Left colon (tissue), 2 donors: ENCODE results near the gene USP21. TPM values are rescaled to one million over a fixed set of nuclear protein-coding genes. Genes with fewer than 3 reads are reported as not detected.

Source experiments
- ATAC-seq: fragments of 200-7000 bp; cut with Tn5 transposase; one replicate; pipeline ENCODE4 v1.9.1; 2020; ENCODE audit warnings: mild to moderate bottlenecking, moderate library complexity
- DNase-seq, 2 donors: peaks; one replicate each; pipeline ENCODE4 v3.0.0-alpha.2; 2020
- intact Hi-C, 2 donors: fragments of 100-400 bp; cut with DNase I in 1 of 2; cut with micrococcal nuclease in 1 of 2; formaldehyde crosslinking; loops; one replicate each; pipeline versions ENCODE4 v1.11.2 to v1.14.0; 2022; cut with DNase I, micrococcal nuclease
- total RNA-seq, 2 donors: library from RNA; stranded (reverse); fragmentation: NEBNext Ultra II Directional; extraction: Animal tissue kit (Norgen Biotek cat#: 25700); gene quantifications; one replicate each; pipeline ENCODE4 v1.2.1, GENCODE V29; 2021
- donor health status: DM: no; HTN: no; CAD: no.
- donor health status: DM: yes; HTN: yes; CAD: no.

Gene USP21
- total RNA-seq, 2 donors from 2014 or later, result 19.7 to 24.0 TPM

GRCh38 chr1:161131523-161132409 lies 27.5 kb upstream of the USP21 start:
- ATAC-seq (no peak), DNase-seq (no peak)
- intact Hi-C loops, result no loop called here

- intact Hi-C loops, result no loop called here
- ATAC-seq (peak; percentile 88), DNase-seq (peak; percentile 91 to 96)
Measured at GRCh38 chr1:161132410-161133219, 26.7 kb upstream of the USP21 start, which contains the start of gene DEDD. Gene DEDD (minus strand): TSS chr1:161132667. CDS start chr1:161124462, 8,205 bp downstream.

GRCh38 chr1:161133220-161133740 lies 26.0 kb upstream of the USP21 start:
- ATAC-seq (peak; percentile 12), DNase-seq (no peak)

GRCh38 chr1:161137881-161138280 lies 21.4 kb upstream of the USP21 start:
- intact Hi-C loops, result no loop called here
- DNase-seq, result no peak
- no peak for ATAC-seq

More at GRCh38 chr1:161133220-161133740, 26.0 kb upstream of the USP21 start:
- intact Hi-C loops, result no loop called here

GRCh38 chr1:161138431-161138830 lies 20.9 kb upstream of the USP21 start:
- ATAC-seq, result no peak
- no peak for DNase-seq
- intact Hi-C loops, result no loop called here

GRCh38 chr1:161139766-161140165 lies 19.5 kb upstream of the USP21 start:
- intact Hi-C loops, result no loop called here
- DNase-seq, result peak in 1 of 2 donors; percentile 52
- peak; percentile 42 for ATAC-seq

GRCh38 chr1:161140755-161141400 lies 18.4 kb upstream of the USP21 start:
- ATAC-seq, result no peak
- intact Hi-C loops, result no loop called here
- DNase-seq, result no peak

GRCh38 chr1:161145832-161146231 lies 13.5 kb upstream of the USP21 start:
- intact Hi-C loops, result no loop called here
- no peak for DNase-seq
- ATAC-seq, result no peak

GRCh38 chr1:161153176-161153575 lies 6.1 kb upstream of the USP21 start:
- intact Hi-C loops, result no loop called here
- ATAC-seq (peak; percentile 5), DNase-seq (no peak)

GRCh38 chr1:161153682-161154337 lies 5.5 kb upstream of the USP21 start, which contains the start of gene UFC1:
Gene UFC1 (plus strand): TSS chr1:161153978. CDS start chr1:161153998, 20 bp downstream.
- ATAC-seq (peak; percentile 92), DNase-seq (peak; percentile 82)

GRCh38 chr1:161157867-161158266 lies 1.4 kb upstream of the USP21 start:
- intact Hi-C loops, result no loop called here
- ATAC-seq (no peak), DNase-seq (no peak)

More at GRCh38 chr1:161153682-161154337, 5.5 kb upstream of the USP21 start, which contains the start of gene UFC1:
- intact Hi-C loops, result no loop called here

GRCh38 chr1:161158316-161159010 lies 837 bp upstream of the USP21 start:
- intact Hi-C loops, result no loop called here
- ATAC-seq (no peak), DNase-seq (no peak)

GRCh38 chr1:161159913-161160243 lies 578 bp downstream of the USP21 start:
- no peak for ATAC-seq
- intact Hi-C loops, result no loop called here

GRCh38 chr1:161160671-161161145 lies 1.4 kb downstream of the USP21 start:
- intact Hi-C loops, result no loop called here
- DNase-seq (no peak), ATAC-seq (no peak)

More at GRCh38 chr1:161159913-161160243, 578 bp downstream of the USP21 start:
- no peak for DNase-seq

GRCh38 chr1:161161652-161162051 lies 2.4 kb downstream of the USP21 start:
- ATAC-seq (no peak), DNase-seq (no peak)
- intact Hi-C loops, result no loop called here

- intact Hi-C loops, result no loop called here
- ATAC-seq (no peak), DNase-seq (no peak)
Measured at GRCh38 chr1:161162052-161162451, 2.8 kb downstream of the USP21 start.

GRCh38 chr1:161162806-161163205 lies 3.5 kb downstream of the USP21 start:
- DNase-seq, result no peak
- no peak for ATAC-seq
- intact Hi-C loops, result no loop called here

GRCh38 chr1:161163793-161164192 lies 4.5 kb downstream of the USP21 start:
- DNase-seq, result no peak
- intact Hi-C loops, result no loop called here
- ATAC-seq, result no peak
